ENCODE measurements around the gene NUMB.

- no peak for TF ChIP-seq TEAD2 (CRISPR knock-in tag; IDR thresholded peaks at IDR 0.05)
- TF ChIP-seq CBFB (CRISPR knock-in tag; IDR thresholded peaks at IDR 0.05), result no peak
- TF ChIP-seq CTCF (CRISPR knock-in tag; IDR thresholded peaks at IDR 0.05), result no peak
- no peak for TF ChIP-seq PBX3 (CRISPR knock-in tag; IDR thresholded peaks at IDR 0.05; ENCODE audit: borderline replicate concordance)
- no peak for TF ChIP-seq RFX5 (IDR thresholded peaks at IDR 0.05; ENCODE audit: low read depth, low read length)
- no peak for TF ChIP-seq SRSF1 (optimal IDR thresholded peaks at IDR 0.05; ENCODE audit: low read depth, low read length)
- no peak for TF ChIP-seq ZSCAN5A (CRISPR knock-in tag; IDR thresholded peaks at IDR 0.05; ENCODE audit: borderline replicate concordance)
- TF ChIP-seq TBX2 (CRISPR knock-in tag; IDR thresholded peaks at IDR 0.05; ENCODE audit: borderline replicate concordance), result no peak
- TF ChIP-seq YEATS2 (CRISPR knock-in tag; IDR thresholded peaks at IDR 0.05; ENCODE audit: borderline replicate concordance), result no peak
Measured at GRCh38 chr14:73339846-73340595, 118.3 kb downstream of the NUMB start.
